ENCODE data around the gene TMEM18.

TMEM18 gene

DNA sequence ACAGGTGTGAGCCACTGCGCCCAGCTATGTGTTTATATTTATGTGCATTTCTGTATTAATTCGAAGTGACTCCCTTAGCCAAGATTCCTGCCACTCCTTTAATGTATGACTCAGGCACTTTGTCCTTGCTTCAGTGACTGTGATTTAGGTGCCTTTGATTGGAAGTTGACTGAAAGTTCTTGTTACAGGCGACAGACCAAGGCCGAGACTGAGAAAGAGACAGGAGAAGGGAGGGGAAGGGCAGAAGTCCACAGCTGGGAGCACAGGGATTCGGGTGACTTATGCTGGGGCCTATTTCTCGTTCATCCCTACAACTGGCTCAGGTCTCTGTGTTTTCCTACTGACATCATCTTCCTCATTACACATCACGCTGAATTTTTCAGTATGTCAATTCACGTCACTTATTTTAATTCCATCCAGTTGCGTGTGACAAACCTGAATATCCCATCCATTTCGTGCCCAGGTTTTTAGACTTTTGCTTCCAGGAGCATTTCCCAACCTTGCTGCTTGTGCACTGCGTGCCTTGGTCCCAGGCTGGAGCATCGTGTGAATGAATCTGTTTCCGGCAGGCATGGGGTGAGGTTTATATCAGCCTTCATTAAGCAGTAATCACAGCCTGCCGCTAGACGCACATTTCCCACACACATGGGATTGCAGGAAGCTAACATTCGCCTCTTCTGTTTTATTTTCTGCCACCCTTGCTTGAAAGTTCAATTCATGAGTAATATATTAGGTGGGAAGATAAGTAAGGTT is 42.4 kb downstream of the TMEM18 start:
- DNase-seq (ENCODE audit: low read depth in 2 of 2): no peak

- no peak for DNase-seq (ENCODE audit: low read depth in 2 of 2)
Observed at GRCh38 chr2:634041-634440, 43.2 kb downstream of the TMEM18 start.

DNA sequence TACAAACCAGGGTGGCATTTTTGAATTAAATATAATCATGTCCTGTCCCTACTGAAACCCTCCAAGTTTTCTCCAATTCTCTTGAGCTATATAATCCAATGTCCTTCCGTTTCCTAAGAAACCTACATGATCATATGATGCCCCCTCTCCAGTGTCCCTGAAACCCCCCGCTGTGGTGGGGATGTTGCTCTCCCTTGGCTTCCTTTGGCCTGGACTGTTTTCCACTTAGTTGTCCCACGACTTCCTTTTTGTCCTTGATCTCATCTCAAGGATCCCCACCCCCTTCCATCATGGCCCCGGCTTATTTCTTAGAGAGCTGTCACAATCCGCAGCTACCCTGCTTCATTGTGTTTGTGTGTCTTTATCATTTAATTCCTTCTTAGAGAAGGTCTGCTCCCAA is 43.8 kb downstream of the TMEM18 start:
- DNase-seq (ENCODE audit: low read depth in 2 of 2): no peak

- no peak for DNase-seq (ENCODE audit: low read depth in 2 of 2)
Observed at GRCh38 chr2:632471-632870, 44.7 kb downstream of the TMEM18 start.

- DNase-seq (ENCODE audit: low read depth in 2 of 2): no peak
Observed at GRCh38 chr2:631741-632140, 45.5 kb downstream of the TMEM18 start.

DNA sequence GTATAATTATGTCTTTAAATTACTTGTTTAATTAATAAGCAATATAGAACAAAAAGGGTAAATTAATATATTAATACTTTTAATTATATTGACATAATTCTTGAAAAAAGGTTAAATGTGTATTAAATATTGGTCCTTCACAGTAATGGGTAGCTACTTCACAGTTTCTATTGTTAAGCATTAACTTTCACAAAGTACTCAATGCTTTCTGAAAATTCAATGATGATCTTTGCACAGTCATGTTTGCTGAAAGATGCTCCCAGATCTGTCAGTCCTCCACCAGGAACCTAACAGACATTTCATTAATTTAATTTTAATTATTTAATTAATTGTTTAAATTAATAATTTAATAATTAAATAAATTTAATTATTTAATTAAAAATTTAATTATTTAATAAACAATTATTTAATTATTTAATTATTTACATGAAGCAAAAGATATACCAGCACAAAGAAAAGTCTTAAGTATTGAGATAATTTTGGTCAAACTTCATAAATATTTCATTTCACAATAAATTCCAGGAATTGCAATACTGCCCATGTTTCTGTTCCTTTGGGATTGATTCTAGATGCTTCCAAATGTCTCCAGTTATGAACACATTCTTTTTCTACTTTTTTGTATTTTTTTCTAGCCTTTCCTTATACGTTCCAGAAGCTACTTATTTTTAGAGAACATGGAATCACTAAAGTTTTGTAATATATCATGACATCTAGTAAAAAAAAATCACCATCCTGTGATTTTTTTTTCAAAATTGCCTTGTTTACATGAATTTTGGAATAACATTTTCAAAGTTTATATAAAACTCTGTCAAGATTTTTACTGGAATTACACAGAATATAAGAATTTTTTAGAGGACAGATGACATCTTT is 46.5 kb downstream of the TMEM18 start:
- no peak for DNase-seq (ENCODE audit: low read depth in 2 of 2)

DNA sequence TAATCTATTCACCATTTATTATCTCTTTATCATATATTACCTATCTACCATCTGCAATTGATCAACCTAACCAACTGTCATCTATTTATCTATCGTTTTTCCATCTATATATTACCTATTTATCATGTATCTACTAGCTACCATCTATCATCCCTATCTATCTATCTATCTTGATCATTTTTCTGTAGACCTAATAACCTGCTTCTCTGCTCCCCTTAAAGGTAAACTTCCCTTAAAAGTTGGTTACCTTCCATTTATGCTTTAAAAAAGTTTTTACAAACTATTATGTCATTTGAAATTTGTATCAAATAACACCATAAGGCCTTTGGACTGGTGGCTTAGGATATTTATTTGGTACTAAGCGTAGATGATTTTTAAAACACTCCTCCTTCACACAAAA is 47.2 kb downstream of the TMEM18 start:
- no peak for DNase-seq (ENCODE audit: low read depth in 2 of 2)

DNA sequence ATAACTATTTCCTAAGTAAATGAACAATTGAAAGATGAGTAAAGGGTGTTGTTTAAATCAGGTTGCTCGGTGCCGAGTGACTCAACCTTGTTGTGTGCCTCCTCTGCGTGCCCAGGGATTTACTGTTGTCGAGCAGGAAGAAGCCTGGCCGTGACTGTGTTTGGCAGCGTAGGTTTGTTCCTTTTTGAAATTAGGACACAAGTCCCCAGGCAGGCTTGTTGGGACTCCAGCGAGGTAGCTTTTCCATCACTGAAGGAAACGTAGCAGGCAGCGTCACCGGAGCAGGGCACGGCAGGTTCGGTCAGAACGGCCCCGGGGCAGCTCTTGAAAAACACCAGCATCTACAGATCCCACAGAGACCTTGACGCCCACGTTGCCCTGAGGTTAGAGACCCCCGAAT is 48.6 kb downstream of the TMEM18 start:
- DNase-seq (ENCODE audit: low read depth in 2 of 2): no peak

GRCh38 chr2:627926-628560 is 49.2 kb downstream of the TMEM18 start:
- DNase-seq (ENCODE audit: low read depth in 2 of 2): no peak

DNA sequence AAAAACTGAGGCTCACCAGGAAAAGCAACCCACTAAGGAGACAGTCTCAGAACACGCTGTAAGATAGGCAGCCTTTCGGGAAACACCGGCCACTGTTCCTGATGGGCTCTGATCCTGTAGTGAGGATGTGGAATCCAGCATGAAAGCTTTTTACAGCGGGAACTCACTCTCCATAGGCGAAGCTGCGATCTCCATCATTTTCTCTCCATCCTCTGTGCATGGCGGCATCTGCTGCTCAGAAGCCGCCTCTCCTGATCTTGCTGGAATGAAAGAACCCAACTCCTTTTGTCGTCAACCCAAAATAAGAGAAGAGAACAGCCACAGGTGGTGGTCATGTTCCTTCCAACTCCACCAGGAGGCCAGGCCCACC is 49.9 kb downstream of the TMEM18 start:
- no peak for DNase-seq (ENCODE audit: low read depth in 2 of 2)

DNA sequence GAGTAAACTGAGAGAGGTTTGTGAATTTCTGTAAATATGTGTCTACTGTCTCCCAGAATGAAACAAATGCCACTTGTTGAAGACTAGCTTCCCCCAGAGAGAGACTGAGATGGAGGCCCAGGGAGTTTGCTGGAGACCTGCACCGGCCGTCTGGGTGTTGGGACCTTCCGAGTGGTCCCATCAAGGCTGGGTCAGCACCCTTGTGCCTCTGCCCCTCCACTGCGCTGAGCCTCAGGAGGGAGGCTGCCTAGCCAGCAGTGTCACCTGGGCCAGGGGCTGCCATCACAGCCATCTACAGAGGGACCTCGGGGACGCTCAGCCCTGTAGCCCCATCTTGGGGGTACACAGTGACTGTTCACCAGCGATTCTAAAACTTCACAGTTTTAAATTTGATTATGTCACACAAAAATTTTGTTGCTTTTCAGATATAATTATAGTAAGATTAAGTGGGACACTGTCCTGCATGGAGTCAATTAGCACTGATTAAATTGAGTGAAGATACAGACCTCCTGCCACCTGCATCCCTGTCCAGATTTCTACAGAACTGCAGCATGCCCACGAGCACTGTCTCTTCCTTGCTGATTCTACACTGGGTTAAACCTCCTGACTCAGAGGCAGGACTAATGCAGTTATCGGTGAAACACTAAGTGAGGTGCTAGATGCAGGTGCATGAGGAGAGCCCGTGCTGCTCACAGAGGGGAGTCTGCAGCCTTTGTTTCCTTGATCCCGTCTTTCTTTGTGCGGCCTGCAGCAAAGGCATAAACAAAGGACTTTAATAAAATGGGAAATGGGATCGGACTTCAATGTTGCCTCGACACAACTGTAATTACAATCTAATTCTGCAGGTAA is 50.5 kb downstream of the TMEM18 start:
- no peak for DNase-seq (ENCODE audit: low read depth in 2 of 2)

- no peak for DNase-seq (ENCODE audit: low read depth in 2 of 2)
Observed at GRCh38 chr2:625415-626333, 51.5 kb downstream of the TMEM18 start.

DNA sequence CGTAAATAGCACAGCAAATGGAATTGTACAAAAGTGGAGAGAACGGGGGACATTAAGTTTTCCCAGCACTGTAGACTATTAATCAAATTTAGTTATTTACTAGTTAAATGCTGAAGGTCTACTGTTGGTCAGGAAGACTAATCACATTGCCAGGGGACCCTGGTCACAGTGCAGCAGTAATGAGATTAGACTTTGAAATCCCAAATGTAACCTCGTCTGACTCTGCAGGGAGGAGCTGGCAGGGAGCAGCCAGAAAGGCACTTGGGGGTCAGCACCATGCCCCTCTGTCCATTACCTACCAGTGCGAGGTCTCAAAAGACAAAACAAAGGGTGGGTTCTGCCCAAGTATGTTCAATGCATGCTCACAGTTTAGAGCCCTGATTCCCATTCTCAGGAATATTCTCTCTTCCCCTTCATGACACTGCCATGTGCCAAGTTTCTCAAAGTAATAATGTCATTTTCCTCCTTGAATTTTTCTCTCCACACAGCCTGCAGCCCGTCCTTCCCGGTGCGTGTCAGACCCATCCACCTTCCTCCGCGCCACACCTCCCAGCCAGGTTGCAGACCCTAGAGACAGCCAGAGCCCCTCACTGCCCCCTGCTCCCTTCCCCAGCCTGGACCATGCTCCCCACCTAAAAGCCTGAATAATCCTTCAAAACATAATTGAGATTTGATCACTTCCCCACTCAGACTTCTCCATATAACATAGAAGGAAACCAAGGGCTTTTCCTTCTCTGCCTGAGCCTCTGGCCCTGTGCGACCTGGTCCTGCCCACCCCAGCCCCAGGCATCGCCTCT is 52.5 kb downstream of the TMEM18 start:
- DNase-seq (ENCODE audit: low read depth in 2 of 2): no peak

- DNase-seq (ENCODE audit: low read depth in 2 of 2): no peak
Observed at GRCh38 chr2:624096-624495, 53.1 kb downstream of the TMEM18 start.

DNA sequence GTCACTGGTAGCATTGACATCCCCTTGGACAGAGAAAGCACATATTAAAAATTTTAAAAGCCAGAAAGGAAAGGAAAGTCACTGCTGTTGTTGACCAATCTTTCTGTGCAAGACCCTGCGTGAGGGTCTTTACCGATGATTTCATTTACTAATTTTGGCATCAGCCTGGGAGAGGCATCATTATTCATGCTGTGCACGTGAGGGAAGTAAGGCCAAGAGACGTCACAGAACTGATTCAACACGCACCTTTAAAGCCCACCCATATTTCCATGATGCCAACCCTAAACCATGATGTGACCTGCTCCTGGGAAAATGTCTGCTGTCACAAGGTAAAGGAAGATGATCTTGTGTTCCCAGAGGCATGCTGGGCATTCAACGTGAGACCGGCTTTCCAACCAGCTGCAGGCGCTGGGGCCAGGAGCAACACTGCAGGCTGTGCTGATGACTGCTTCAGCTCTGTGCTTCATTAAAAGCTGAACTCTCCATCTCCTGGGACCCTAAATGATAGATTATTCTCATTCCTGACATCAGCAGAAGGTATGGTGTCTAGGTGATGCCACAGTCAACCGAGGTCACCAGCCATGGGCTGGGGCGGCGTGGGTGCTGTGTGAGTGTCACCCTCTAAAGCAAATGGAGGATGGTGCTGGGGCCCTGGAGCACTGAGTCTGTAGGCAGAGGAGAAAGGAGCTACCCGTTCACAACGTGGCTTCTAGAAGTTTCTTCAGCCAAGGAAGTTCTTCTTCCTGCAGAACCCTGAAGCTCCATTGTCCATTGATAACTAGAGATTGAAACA is 53.9 kb downstream of the TMEM18 start:
- no peak for DNase-seq (ENCODE audit: low read depth in 2 of 2)

DNA sequence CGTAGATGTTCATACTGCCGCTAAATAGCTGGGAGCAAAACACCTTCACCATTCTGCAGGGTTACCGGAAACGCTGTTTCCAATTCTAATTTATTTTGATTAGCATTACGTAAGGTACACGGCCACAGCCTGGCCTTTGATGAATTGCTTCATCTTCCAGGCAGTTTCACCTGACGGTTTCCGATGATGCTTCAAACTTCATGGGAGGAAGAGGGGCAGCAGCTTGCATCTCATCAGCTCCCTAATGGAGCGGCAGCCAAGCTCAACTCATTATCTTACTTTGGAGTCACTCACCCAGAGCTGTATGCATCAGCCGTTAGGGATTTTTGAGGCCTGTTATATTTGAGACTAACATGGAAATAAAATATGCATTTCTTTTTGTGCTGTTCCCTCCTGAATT is 54.8 kb downstream of the TMEM18 start:
- DNase-seq (ENCODE audit: low read depth in 2 of 2): no peak

GRCh38 chr2:621303-622099 is 55.7 kb downstream of the TMEM18 start:
- DNase-seq (ENCODE audit: low read depth in 2 of 2): no peak
